Smooth muscle cell (in vitro differentiated cells): ENCODE results near the gene FNDC7. TPM values are rescaled to one million over a fixed set of nuclear protein-coding genes. Genes with fewer than 3 reads are reported as not detected.

Experiments
- DNase-seq: peaks from one replicate; lab custom pipeline; 2025; ENCODE audit not compliant: unreplicated experiment; lab: John Stamatoyannopoulos, UW
- H2AFZ ChIP-seq: fragments of 200-600 bp; sonication (generic); 2 replicates; pipeline ENCODE4 v1.6.0; 2016; ENCODE audit warnings: antibody characterized with exemption, low read depth, mild to moderate bottlenecking
- H3F3A ChIP-seq: fragments of 200-600 bp; sonication (generic); 2 replicates; pipeline ENCODE4 v1.6.0; 2017; ENCODE audit warnings: antibody characterized with exemption, low read depth
- H3K27ac ChIP-seq: fragments of 200-600 bp; sonication (generic); 2 replicates; pipeline ENCODE4 v1.5.1; 2016; ENCODE audit warnings: low read depth, mild to moderate bottlenecking
- H3K27me3 ChIP-seq: fragments of 200-600 bp; sonication (generic); 2 replicates; pipeline ENCODE4 v1.6.1; 2016; ENCODE audit warnings: low read depth, mild to moderate bottlenecking
- H3K36me3 ChIP-seq: fragments of 200-600 bp; sonication (generic); 2 replicates; pipeline ENCODE4 v1.5.1; 2016; ENCODE audit warnings: low read depth
- H3K4me1 ChIP-seq: fragments of 200-600 bp; sonication (generic); 2 replicates; pipeline ENCODE4 v1.5.1; 2016; ENCODE audit warnings: low read depth
- H3K4me2 ChIP-seq: fragments of 200-600 bp; sonication (generic); 2 replicates; pipeline ENCODE4 v1.6.0; 2016; ENCODE audit warnings: mild to moderate bottlenecking
- H3K4me3 ChIP-seq: fragments of 200-600 bp; sonication (generic); 2 replicates; pipeline ENCODE4 v1.5.1; 2016; ENCODE audit warnings: mild to moderate bottlenecking
- H3K79me2 ChIP-seq: fragments of 200-600 bp; sonication (generic); 2 replicates; pipeline ENCODE4 v1.6.0; 2016; ENCODE audit warnings: low read depth, mild to moderate bottlenecking
- H3K9ac ChIP-seq: fragments of 200-600 bp; sonication (generic); 2 replicates; pipeline ENCODE4 v1.6.0; 2016; ENCODE audit warnings: low read depth
- H3K9me3 ChIP-seq: fragments of 200-600 bp; sonication (generic); replicated peaks from 2 replicates; pipeline ENCODE4 v1.5.1; 2016; ENCODE audit warnings: low read depth
- H4K20me1 ChIP-seq: fragments of 200-600 bp; sonication (generic); 2 replicates; pipeline ENCODE4 v1.6.0; 2016; ENCODE audit warnings: low read depth
- CTCF ChIP-seq: fragments of 200-600 bp; sonication (generic); IDR thresholded peaks from 2 replicates; pipeline ENCODE4 v1.5.1; 2017; ENCODE audit warnings: borderline replicate concordance, mild to moderate bottlenecking, antibody characterized with exemption; ENCODE audit not compliant: insufficient read depth, poor library complexity, severe bottlenecking
- WGBS: methylation state at CpG from one replicate; pipeline ENCODE4 v1.1.7; 2016; ENCODE audit warnings: low lambda C conversion rate; 5-methylcytosine and 5-hydroxymethylcytosine counted together
- polyA plus RNA-seq: library from polyadenylated mRNA; unstranded; fragments of >200 nt; fragmentation: Nextera tagmentation; extraction: Ambion mirVana; gene quantifications from 2 replicates; pipeline ENCODE4 v1.2.1, GENCODE V29; 2016
- total RNA-seq: library from RNA; depleted of rRNA; stranded (reverse); fragments of >200 nt; gene quantifications from 2 replicates; pipeline ENCODE4 v1.2.3, GENCODE V29; 2014

Gene FNDC7
- total and polyA plus RNA-seq, 2 experiments from 2014 or later, result 0.18 TPM; not detected in 1

- H3K79me2 ChIP-seq, result no peaks in the 10 kb centered on the region
- TF ChIP-seq CTCF, result no peak
- H3K4me1 ChIP-seq, result no peaks in the 10 kb centered on the region
- no peak overlapping the region for H2AFZ ChIP-seq
- no peaks in the 10 kb centered on the region for H3K36me3 ChIP-seq
- H3K9me3 ChIP-seq, result no peaks in the 10 kb centered on the region
- H3K4me2 ChIP-seq, result no peak overlapping the region
- no peak overlapping the region for H3K27ac ChIP-seq
- H3K4me3 ChIP-seq, result no peak overlapping the region
- no peak overlapping the region for H3K9ac ChIP-seq
- H3K27me3 ChIP-seq, result no peaks in the 10 kb centered on the region
- no peaks in the 10 kb centered on the region for H3F3A ChIP-seq
- no peak for DNase-seq
- no peaks in the 10 kb centered on the region for H4K20me1 ChIP-seq
- 90% methylated on average over 1 of the region's 1 CpG for WGBS
Observed at GRCh38 chr1:108734171-108734865, 21.6 kb downstream of the FNDC7 start.

GRCh38 chr1:108742253-108742652 lies 29.5 kb downstream of the FNDC7 start:
- H3K9ac ChIP-seq, result no peak overlapping the region
- no peak overlapping the region for H3K4me2 ChIP-seq
- no peak for TF ChIP-seq CTCF
- H4K20me1 ChIP-seq, result no peaks in the 10 kb centered on the region
- WGBS, result 93% methylated on average over 6 of the region's 6 CpGs
- H3K9me3 ChIP-seq, result no peaks in the 10 kb centered on the region
- H2AFZ ChIP-seq, result no peak overlapping the region
- H3K4me3 ChIP-seq, result no peak overlapping the region
- H3F3A ChIP-seq, result peaks cover 5% of the 10 kb centered on the region
- H3K27me3 ChIP-seq, result no peaks in the 10 kb centered on the region
- DNase-seq, result no peak
- H3K27ac ChIP-seq, result no peak overlapping the region
- H3K79me2 ChIP-seq, result no peaks in the 10 kb centered on the region
- peaks cover 12% of the 10 kb centered on the region for H3K4me1 ChIP-seq
- H3K36me3 ChIP-seq, result no peaks in the 10 kb centered on the region

GRCh38 chr1:108745980-108746381 lies 33.3 kb downstream of the FNDC7 start:
- Histone ChIP-seq H3K4me1 (peaks cover 15% of the 10 kb centered on the region), H3K27ac (peak overlapping the region; percentile 45), H3F3A (peaks cover 5% of the 10 kb centered on the region), H3K4me3 (no peak overlapping the region), H2AFZ (peak overlapping the region; percentile 72), H4K20me1 (peaks cover 23% of the 10 kb centered on the region), H3K27me3 (no peaks in the 10 kb centered on the region), H3K79me2 (peaks cover 36% of the 10 kb centered on the region), H3K9ac (no peak overlapping the region), H3K9me3 (no peaks in the 10 kb centered on the region), H3K4me2 (peak overlapping the region; percentile 46), H3K36me3 (no peaks in the 10 kb centered on the region)
- WGBS, result 42% methylated on average over 3 of the region's 3 CpGs
- TF ChIP-seq CTCF, result no peak
- DNase-seq, result no peak
